Endodermal cell (in vitro differentiated cells): ENCODE measurements around the gene KISS1. TPM values are rescaled to one million over a fixed set of nuclear protein-coding genes. Genes with fewer than 3 reads are reported as not detected.

ENCODE experiments used
- DNase-seq: peaks from one replicate; pipeline ENCODE4 v3.0.0-alpha.2; 2017
- H3K27ac ChIP-seq: 2 replicates; pipeline ENCODE4 v1.5.1; 2013; ENCODE audit warnings: mild to moderate bottlenecking, low read depth, low read length, moderate library complexity
- H3K27me3 ChIP-seq: 2 replicates; pipeline ENCODE4 v1.6.1; 2013; ENCODE audit warnings: mild to moderate bottlenecking, low read length, moderate library complexity; ENCODE audit not compliant: insufficient read depth, control insufficient read depth, poor library complexity, severe bottlenecking
- H3K36me3 ChIP-seq: 2 replicates; pipeline ENCODE4 v1.7.0; 2013; ENCODE audit warnings: mild to moderate bottlenecking, low read length, moderate library complexity; ENCODE audit not compliant: control insufficient read depth, insufficient read depth
- H3K4me1 ChIP-seq: one replicate; pipeline ENCODE4 v1.7.0; 2013; ENCODE audit warnings: low read length; ENCODE audit not compliant: control insufficient read depth, insufficient read depth
- H3K4me3 ChIP-seq: 2 replicates; pipeline ENCODE4 v1.5.1; 2013; ENCODE audit warnings: mild to moderate bottlenecking, low read length, moderate library complexity
- H3K9ac ChIP-seq: 2 replicates; pipeline ENCODE4 v1.6.1; 2013; ENCODE audit warnings: mild to moderate bottlenecking, low read length, moderate library complexity; ENCODE audit not compliant: poor library complexity, severe bottlenecking; ENCODE audit errors: extremely low read depth
- H3K9me3 ChIP-seq: 2 replicates; pipeline ENCODE4 v1.6.1; 2013; ENCODE audit warnings: mild to moderate bottlenecking, low read length, moderate library complexity; ENCODE audit not compliant: control insufficient read depth
- H3K27ac Mint-ChIP-seq: 2 replicates; pipeline ENCODE4 v1.8.0; 2020; ENCODE audit warnings: mixed read lengths
- H3K27me3 Mint-ChIP-seq: 2 replicates; pipeline ENCODE4 v1.8.0; 2021; ENCODE audit warnings: mild to moderate bottlenecking, mixed read lengths; ENCODE audit not compliant: insufficient read depth
- H3K36me3 Mint-ChIP-seq: 2 replicates; pipeline ENCODE4 v1.8.0; 2020; ENCODE audit warnings: low read depth, mixed read lengths
- H3K4me1 Mint-ChIP-seq: 2 replicates; pipeline ENCODE4 v1.8.0; 2020; ENCODE audit warnings: mixed read lengths
- H3K4me3 Mint-ChIP-seq: 2 replicates; pipeline ENCODE4 v1.8.0; 2020; ENCODE audit warnings: mild to moderate bottlenecking, moderate library complexity, mixed read lengths
- H3K9me3 Mint-ChIP-seq: 2 replicates; pipeline ENCODE4 v1.8.0; 2020; ENCODE audit warnings: mild to moderate bottlenecking, mixed read lengths
- WGBS, 2 experiments: methylation state at CpG; one replicate each; pipeline versions ENCODE4 v1.1.5 to v1.1.7; 2013; ENCODE audit warnings: missing lambda C conversion rate in 2 of 2, mixed read lengths in 1 of 2; ENCODE audit not compliant: insufficient coverage in 1 of 2, insufficient read length in 1 of 2; 5-methylcytosine and 5-hydroxymethylcytosine counted together
- total RNA-seq, 2 donors: library from RNA; stranded (reverse); fragmentation: NEBNext Ultra II Directional in 1 of 2; extraction: Animal tissue kit (Norgen Biotek cat#: 25700) in 1 of 2; gene quantifications; 2 replicates in 1 of 2; 3 replicates in 1 of 2; pipeline ENCODE4 v1.2.1, GENCODE V29; 2021
- TF ChIP-seq, protein P1 (sequence below): fragments of 200-600 bp; sonication (generic); conservative IDR thresholded peaks from 2 replicates; pipeline ENCODE4 v1.5.0; 2021; ENCODE audit warnings: antibody characterized with exemption, mild to moderate bottlenecking

Gene KISS1
- total RNA-seq, 2 donors from 2014 or later, result not detected

DNA sequence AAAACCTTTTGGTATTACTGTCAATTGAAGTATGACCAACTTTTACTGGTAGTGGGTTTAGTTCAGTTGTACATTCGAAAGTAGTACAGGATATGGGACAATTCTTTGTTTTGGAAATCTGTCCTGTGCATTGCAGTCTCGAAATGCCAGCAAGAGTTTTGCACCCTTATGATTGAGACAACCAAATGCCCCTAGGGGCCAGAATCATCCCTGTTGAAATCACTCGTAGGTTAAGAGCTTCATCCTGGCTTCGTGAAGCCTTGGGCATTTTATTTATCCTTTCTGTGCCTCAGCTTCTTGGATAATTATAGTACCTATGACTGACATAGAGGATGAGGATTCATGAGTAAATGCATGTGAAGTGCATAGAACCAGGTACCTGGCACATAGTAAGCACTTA, 19.9 kb upstream of the KISS1 start:
- DNase-seq, result no peak
- peaks cover 2% of the 10 kb centered on the region for H3K4me1 Mint-ChIP-seq
- no peaks in the 10 kb centered on the region for H3K9me3 Mint-ChIP-seq
- H3K4me3 Mint-ChIP-seq, result no peak overlapping the region
- H3K9ac ChIP-seq, result no peak overlapping the region
- H3K36me3 ChIP-seq, result no peaks in the 10 kb centered on the region
- peaks cover 3% of the 10 kb centered on the region for H3K27me3 Mint-ChIP-seq
- H3K36me3 Mint-ChIP-seq, result peaks cover 7% of the 10 kb centered on the region
- TF ChIP-seq, protein P1, sequence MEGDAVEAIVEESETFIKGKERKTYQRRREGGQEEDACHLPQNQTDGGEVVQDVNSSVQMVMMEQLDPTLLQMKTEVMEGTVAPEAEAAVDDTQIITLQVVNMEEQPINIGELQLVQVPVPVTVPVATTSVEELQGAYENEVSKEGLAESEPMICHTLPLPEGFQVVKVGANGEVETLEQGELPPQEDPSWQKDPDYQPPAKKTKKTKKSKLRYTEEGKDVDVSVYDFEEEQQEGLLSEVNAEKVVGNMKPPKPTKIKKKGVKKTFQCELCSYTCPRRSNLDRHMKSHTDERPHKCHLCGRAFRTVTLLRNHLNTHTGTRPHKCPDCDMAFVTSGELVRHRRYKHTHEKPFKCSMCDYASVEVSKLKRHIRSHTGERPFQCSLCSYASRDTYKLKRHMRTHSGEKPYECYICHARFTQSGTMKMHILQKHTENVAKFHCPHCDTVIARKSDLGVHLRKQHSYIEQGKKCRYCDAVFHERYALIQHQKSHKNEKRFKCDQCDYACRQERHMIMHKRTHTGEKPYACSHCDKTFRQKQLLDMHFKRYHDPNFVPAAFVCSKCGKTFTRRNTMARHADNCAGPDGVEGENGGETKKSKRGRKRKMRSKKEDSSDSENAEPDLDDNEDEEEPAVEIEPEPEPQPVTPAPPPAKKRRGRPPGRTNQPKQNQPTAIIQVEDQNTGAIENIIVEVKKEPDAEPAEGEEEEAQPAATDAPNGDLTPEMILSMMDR, result no peak
- no peak overlapping the region for H3K4me3 ChIP-seq
- H3K27me3 ChIP-seq, result peaks cover 14% of the 10 kb centered on the region
- WGBS, 2 experiments, result 89 to 93% methylated on average over 3 to 4 of the region's 4 CpGs
- no peaks in the 10 kb centered on the region for H3K9me3 ChIP-seq
- no peaks in the 10 kb centered on the region for H3K4me1 ChIP-seq
- no peak overlapping the region for H3K27ac ChIP-seq
- no peak overlapping the region for H3K27ac Mint-ChIP-seq

DNA sequence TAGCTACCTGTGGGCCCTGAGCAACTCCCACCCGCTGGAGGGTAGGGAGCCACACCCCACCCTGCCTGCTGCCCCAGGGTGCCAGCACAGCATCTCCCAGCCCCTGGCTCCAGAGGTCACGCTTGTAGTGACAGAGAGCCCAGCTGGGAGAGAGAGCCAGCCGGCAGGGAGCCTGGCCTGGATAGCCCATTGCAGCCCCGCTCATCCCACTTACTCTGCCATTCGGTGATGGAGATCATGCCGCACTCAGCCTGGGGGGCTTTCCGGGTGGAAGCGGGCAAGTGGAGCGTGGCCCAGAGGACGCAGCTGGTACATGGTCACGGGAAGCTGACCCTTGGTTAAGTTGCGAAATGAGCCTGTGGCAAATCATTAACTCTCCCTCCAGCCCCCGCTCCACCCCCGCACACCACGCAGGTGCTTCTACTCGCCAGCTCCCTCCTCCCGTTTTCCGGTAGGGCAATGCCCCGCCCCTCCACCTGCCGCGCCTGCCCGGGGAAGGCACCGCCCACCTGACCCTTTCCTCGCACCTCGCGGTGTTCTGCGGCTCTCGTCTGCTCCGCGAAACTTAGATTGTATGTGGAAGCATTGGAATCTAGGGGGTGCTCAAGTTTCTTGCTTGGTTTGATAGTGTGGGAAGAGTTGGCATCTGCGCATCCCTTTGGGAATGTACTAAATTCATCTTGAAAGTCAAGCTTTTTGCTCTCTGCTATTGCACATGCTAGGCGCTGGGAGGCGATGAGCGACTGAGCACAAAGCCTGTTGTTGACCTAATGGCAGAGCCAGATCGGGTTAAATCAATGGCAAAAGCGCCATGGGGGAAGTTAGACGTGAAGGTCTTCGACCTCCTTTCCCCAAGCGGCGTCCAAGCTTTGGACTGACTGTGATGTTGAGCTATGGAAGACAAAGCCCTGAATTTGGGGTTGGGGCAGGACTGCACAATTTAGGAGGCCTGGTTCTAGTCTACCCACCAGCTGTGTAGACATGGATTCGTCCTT, 17.7 kb upstream of the KISS1 start, which contains the start of gene GOLT1A:
TSS of gene GOLT1A (minus strand) at position 321 of the 995 bp plus-strand sequence. CDS start at position 239, 82 bp downstream.
- H3K27me3 Mint-ChIP-seq, result peaks cover 3% of the 10 kb centered on the region

DNA sequence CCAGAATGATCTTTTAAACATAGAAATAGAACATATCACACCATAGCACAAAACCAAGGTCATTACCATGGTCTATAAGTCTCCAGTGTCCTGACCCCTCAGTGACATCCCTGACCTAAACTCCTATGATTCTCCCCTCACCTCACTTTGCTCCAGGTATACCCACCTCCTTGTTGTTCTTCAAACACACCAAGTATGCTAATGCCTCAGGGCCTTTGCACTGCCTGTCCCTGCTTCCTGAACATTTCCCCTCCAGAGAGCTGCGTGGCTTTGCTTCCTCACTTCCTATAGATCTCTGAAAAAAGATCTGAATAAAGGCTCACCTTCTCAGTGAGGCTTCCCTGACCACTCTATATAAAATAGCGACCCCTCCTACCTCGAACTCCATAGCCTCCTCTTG, 16.4 kb upstream of the KISS1 start:
- DNase-seq, result peak; percentile 27
- no peaks in the 10 kb centered on the region for H3K9me3 Mint-ChIP-seq
- 71 to 98% methylated on average over 1 to 3 of the region's 3 CpGs for WGBS, 2 experiments
- Histone ChIP-seq H3K27me3 (peaks cover 14% of the 10 kb centered on the region), H3K4me1 (no peaks in the 10 kb centered on the region), H3K36me3 (no peaks in the 10 kb centered on the region), H3K27ac (no peak overlapping the region), H3K9ac (no peak overlapping the region), H3K9me3 (no peaks in the 10 kb centered on the region), H3K4me3 (no peak overlapping the region)
- no peak overlapping the region for H3K27ac Mint-ChIP-seq
- H3K4me1 Mint-ChIP-seq, result no peaks in the 10 kb centered on the region
- no peaks in the 10 kb centered on the region for H3K36me3 Mint-ChIP-seq
- no peaks in the 10 kb centered on the region for H3K27me3 Mint-ChIP-seq
- TF ChIP-seq, protein P1, result no peak
- H3K4me3 Mint-ChIP-seq, result no peak overlapping the region

More for the DNA sequence above, 17.7 kb upstream of the KISS1 start, which contains the start of gene GOLT1A:
- TF ChIP-seq, protein P1, result peak; percentile 84
- Histone ChIP-seq H3K4me3 (peak within 1 kb of the TSS; percentile 69), H3K4me1 (no peaks in the 10 kb centered on the region), H3K27ac (no peak within 1 kb of the TSS), H3K9ac (no peak within 1 kb of the TSS), H3K36me3 (no peaks in the 10 kb centered on the region), H3K27me3 (peaks cover 14% of the 10 kb centered on the region), H3K9me3 (no peaks in the 10 kb centered on the region)
- H3K36me3 Mint-ChIP-seq, result no peaks in the 10 kb centered on the region
- no peaks in the 10 kb centered on the region for H3K9me3 Mint-ChIP-seq
- WGBS, 2 experiments, result 17 to 20% methylated on average over 10 to 41 of the region's 41 CpGs
- H3K4me1 Mint-ChIP-seq, result no peaks in the 10 kb centered on the region
- peak; percentile 95 for DNase-seq
- peak within 1 kb of the TSS; percentile 1 for H3K27ac Mint-ChIP-seq
- peak within 1 kb of the TSS; percentile 44 for H3K4me3 Mint-ChIP-seq
